Kidney (tissue), 14 donors: Measurements from ENCODE around the gene MYO5B. TPM values are rescaled to one million over a fixed set of nuclear protein-coding genes. Genes with fewer than 3 reads are reported as not detected.

ENCODE experiments used
- DNase-seq, 5 donors: peaks; one replicate each; pipeline ENCODE4 v3.0.0-alpha.2; 2013 to 2020
- FAIRE-seq: peaks from 2 replicates; lab custom pipeline; 2012; peaks lifted over from hg19 to GRCh38; lab: Jason Lieb, UNC
- H3K27ac ChIP-seq, 2 donors: one replicate each; pipeline ENCODE4 v1.7.0; 2013; ENCODE audit warnings: low read depth in 2 of 2, low read length in 2 of 2, inconsistent platforms in 1 of 2
- H3K27me3 ChIP-seq: one replicate; pipeline ENCODE4 v1.7.1; 2013; ENCODE audit warnings: low read length, inconsistent platforms; ENCODE audit not compliant: control insufficient read depth, insufficient read depth
- H3K36me3 ChIP-seq, 3 donors: one replicate each; pipeline versions ENCODE4 v1.7.0 to v1.7.1; 2013; ENCODE audit warnings: low read length in 3 of 3, control low read depth in 1 of 3, inconsistent platforms in 1 of 3; ENCODE audit not compliant: insufficient read depth in 3 of 3, control insufficient read depth in 2 of 3
- H3K4me1 ChIP-seq, 3 donors: one replicate each; pipeline versions ENCODE4 v1.7.0 to v1.7.1; 2013; ENCODE audit warnings: low read length in 3 of 3, inconsistent platforms in 1 of 3, low read depth in 1 of 3; ENCODE audit not compliant: control insufficient read depth in 2 of 3, insufficient read depth in 2 of 3
- H3K4me3 ChIP-seq, 3 donors: one replicate each; pipeline versions ENCODE4 v1.7.0 to v1.8.1; 2013; ENCODE audit warnings: low read length in 3 of 3, control low read depth in 1 of 3, inconsistent platforms in 1 of 3
- H3K9ac ChIP-seq, 3 donors: one replicate each; pipeline versions ENCODE4 v1.7.0 to v1.7.1; 2013; ENCODE audit warnings: low read length in 3 of 3, control low read depth in 1 of 3, inconsistent platforms in 1 of 3
- H3K9me3 ChIP-seq, 3 donors: one replicate each; pipeline versions ENCODE4 v1.7.0 to v1.7.1; 2013; ENCODE audit warnings: low read length in 3 of 3, control low read depth in 1 of 3, inconsistent platforms in 1 of 3; ENCODE audit not compliant: control insufficient read depth in 2 of 3, insufficient read depth in 1 of 3
- intact Hi-C: fragments of 100-400 bp; cut with DNase I; formaldehyde crosslinking; loops from one replicate; pipeline ENCODE4 v1.11.1; 2022
- polyA plus RNA-seq: library from polyadenylated mRNA; stranded (reverse); fragments of 350-450 nt; fragmentation: Illumina TruSeq; extraction: RNeasy Lipid Tissue Mini Kit (QIAGEN cat#74804); gene quantifications from one replicate; pipeline ENCODE4 v1.2.3, GENCODE V29; 2014; ENCODE audit warnings: low read depth, low replicate concordance; ENCODE audit not compliant: insufficient read depth
- total RNA-seq: library from RNA; stranded (reverse); fragmentation: NEBNext Ultra II Directional; extraction: Animal tissue kit (Norgen Biotek cat#: 25700); gene quantifications from one replicate; pipeline ENCODE4 v1.2.1, GENCODE V29; 2021
- TF ChIP-seq, protein P1 (sequence below): IDR thresholded peaks from 3 replicates; pipeline ENCODE4 v1.5.1; 2012; ENCODE audit warnings: mild to moderate bottlenecking, moderate library complexity, borderline replicate concordance; ENCODE audit not compliant: insufficient read depth; ENCODE audit errors: extremely low read depth
- donor health status: control.
- donor health status: control.
- donor health status: control.
- donor health status: control.
- donor health status: control.
- donor health status: DM: yes; HTN: yes; CAD: no.
- donor health status: Normal renal cell carcinoma (clear cell type).

MYO5B gene
- total and polyA plus RNA-seq, 2 donors from 2014 or later: 17.8 to 43.8 TPM

DNA sequence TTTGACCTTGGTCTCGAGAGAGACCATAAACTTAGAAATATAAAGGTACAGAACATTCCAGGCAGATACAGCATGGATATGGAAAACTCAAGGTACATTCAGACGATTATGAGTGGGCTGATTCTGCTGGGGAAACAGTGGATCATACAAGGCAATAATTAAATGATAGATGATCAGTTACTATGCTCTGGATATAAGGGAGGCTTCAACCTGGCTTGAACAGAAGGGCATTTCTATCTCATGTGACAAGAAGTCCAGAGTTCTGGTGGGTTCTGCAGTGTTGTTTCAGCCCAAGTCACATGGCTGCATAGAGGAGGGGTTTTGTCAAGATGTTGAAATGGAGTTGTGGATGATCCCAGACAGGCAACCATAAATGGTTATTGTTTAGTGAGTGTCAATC lies 23.5 kb downstream of the MYO5B start:
- Histone ChIP-seq H3K9ac (no peak overlapping the region), H3K27ac (no peak overlapping the region), H3K4me3 (no peak overlapping the region), H3K4me1 (no peaks in the 10 kb centered on the region), H3K27me3 (no peaks in the 10 kb centered on the region), H3K36me3 (peaks cover 0 to 3% (median 0%) of the 10 kb centered on the region in 3 donors), H3K9me3 (no peaks in the 10 kb centered on the region)
- FAIRE-seq (no peak), DNase-seq (no peak)
- intact Hi-C loops: no loop called here
- TF ChIP-seq, protein P1, sequence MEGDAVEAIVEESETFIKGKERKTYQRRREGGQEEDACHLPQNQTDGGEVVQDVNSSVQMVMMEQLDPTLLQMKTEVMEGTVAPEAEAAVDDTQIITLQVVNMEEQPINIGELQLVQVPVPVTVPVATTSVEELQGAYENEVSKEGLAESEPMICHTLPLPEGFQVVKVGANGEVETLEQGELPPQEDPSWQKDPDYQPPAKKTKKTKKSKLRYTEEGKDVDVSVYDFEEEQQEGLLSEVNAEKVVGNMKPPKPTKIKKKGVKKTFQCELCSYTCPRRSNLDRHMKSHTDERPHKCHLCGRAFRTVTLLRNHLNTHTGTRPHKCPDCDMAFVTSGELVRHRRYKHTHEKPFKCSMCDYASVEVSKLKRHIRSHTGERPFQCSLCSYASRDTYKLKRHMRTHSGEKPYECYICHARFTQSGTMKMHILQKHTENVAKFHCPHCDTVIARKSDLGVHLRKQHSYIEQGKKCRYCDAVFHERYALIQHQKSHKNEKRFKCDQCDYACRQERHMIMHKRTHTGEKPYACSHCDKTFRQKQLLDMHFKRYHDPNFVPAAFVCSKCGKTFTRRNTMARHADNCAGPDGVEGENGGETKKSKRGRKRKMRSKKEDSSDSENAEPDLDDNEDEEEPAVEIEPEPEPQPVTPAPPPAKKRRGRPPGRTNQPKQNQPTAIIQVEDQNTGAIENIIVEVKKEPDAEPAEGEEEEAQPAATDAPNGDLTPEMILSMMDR: no peak

DNA sequence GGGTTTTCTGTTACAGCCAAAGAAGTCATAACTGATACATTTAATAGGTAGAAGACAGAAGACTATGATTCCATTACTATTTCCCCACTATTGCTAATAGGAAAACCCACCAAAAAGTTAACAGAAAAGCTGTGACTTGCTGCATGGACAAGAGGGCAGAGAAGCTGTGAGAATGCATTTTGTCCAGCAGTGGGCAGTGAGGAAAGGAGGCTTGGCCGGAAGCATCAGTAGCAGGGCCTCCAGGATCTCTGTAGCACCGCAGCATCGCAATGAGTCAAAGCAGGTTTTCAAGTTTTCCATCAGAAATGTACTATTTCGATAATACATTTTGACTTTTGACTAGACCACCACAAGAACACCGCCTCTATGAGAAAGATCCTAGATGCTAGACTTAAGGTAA lies 24.9 kb downstream of the MYO5B start:
- intact Hi-C loops: no loop called here
- FAIRE-seq: no peak
- TF ChIP-seq, protein P1: no peak
- H3K4me1 ChIP-seq: no peaks in the 10 kb centered on the region
- H3K27ac ChIP-seq: no peak overlapping the region
- DNase-seq: no peak
- peaks cover 0 to 3% (median 0%) of the 10 kb centered on the region in 3 donors for H3K36me3 ChIP-seq
- H3K4me3 ChIP-seq: no peak overlapping the region
- H3K9me3 ChIP-seq: no peaks in the 10 kb centered on the region
- no peaks in the 10 kb centered on the region for H3K27me3 ChIP-seq
- no peak overlapping the region for H3K9ac ChIP-seq

DNA sequence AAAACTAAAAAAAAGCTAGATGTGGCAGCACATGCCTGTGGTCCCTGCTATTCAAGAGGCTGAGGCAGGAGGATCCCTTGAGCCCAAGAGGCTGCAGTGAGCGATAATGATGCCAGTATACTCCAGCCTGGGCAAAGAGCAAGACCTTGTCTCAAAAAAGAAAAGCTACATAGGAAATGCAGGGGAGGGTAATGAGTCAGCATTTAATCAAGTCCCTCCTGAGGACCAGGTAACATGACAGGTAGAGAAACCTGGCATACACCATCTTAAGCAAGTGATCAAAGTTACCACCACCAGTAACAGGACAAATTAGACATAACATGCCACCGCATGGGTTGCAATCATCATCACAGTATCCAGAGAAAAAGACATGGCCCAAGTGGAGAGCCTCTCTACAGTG lies 25.8 kb downstream of the MYO5B start:
- H3K4me3 ChIP-seq: no peak overlapping the region
- FAIRE-seq (no peak), DNase-seq (no peak)
- no peaks in the 10 kb centered on the region for H3K27me3 ChIP-seq
- H3K4me1 ChIP-seq: no peaks in the 10 kb centered on the region
- TF ChIP-seq, protein P1: no peak
- intact Hi-C loops: no loop called here
- no peaks in the 10 kb centered on the region for H3K9me3 ChIP-seq
- H3K27ac ChIP-seq: no peak overlapping the region
- H3K36me3 ChIP-seq: peaks cover 0 to 3% (median 0%) of the 10 kb centered on the region in 3 donors
- H3K9ac ChIP-seq: no peak overlapping the region

DNA sequence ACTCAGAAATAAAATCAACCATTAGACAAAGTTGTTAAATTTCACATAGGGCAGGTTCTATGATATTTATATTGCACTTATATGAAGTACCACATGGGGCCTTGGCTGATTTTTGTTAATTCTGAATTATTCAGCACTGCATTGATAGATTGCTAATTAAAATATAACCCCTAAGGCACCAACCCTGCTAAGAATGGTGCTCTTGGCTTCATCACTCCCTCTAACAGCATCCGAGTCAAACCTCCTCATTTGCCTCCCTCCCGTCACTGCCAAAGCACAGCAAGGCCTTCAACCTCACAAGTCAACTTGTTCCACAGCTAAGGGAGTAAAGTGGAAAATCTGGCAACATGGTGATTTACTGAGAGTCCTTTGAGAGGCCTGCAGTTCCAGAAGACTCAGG lies 27.0 kb downstream of the MYO5B start:
- Histone ChIP-seq H3K27ac (no peak overlapping the region), H3K9me3 (no peaks in the 10 kb centered on the region), H3K4me1 (peaks cover 0 to 5% (median 0%) of the 10 kb centered on the region in 3 donors), H3K9ac (no peak overlapping the region), H3K27me3 (no peaks in the 10 kb centered on the region), H3K36me3 (no peaks in the 10 kb centered on the region), H3K4me3 (no peak overlapping the region)
- FAIRE-seq: no peak
- DNase-seq: no peak
- TF ChIP-seq, protein P1: no peak
- intact Hi-C loops: no loop called here
